ENCODE data around the gene HMG20B. TPM values are rescaled to one million over a fixed set of nuclear protein-coding genes. Genes with fewer than 3 reads are reported as not detected.

The HMG20B gene
- total and polyA plus RNA-seq, 8 donors: 39.8 to 638 (median 96.8) TPM

GRCh38 chr19:3585301-3586126, 12.8 kb downstream of the HMG20B start, which contains the start of gene GIPC3:
Gene GIPC3 (plus strand): TSS chr19:3585478. CDS start chr19:3585598, 120 bp downstream.
- H3K4me1 ChIP-seq: peaks cover 14 to 26% (median 21%) of the 10 kb centered on the region in 4 donors
- H3K4me3 ChIP-seq: peak within 1 kb of the TSS; percentile 27 to 47 (median 37)
- no peaks in the 10 kb centered on the region for H3K36me3 ChIP-seq
- intact Hi-C loops (cut with DNase I; ENCODE audit: low total_unique reads): no loop called here
- peak within 1 kb of the TSS in 2 of 5 donors; percentile 21 to 42 for H3K27ac ChIP-seq
- TF ChIP-seq POLR2A (IDR thresholded peaks at IDR 0.05): no peak
- TF ChIP-seq EP300 (IDR thresholded peaks at IDR 0.05): no peak
- no peak for TF ChIP-seq POLR2AphosphoS5 (IDR thresholded peaks at IDR 0.05)
- TF ChIP-seq CTCF (IDR thresholded peaks at IDR 0.05): no peak
- peak in 1 of 2 donors; percentile 26 for DNase-seq
- H3K27me3 ChIP-seq: peaks cover 2 to 31% (median 18%) of the 10 kb centered on the region in 3 donors
- 2 to 30% (median 7%) methylated on average over 2 to 78 of the region's 84 CpGs for WGBS, 5 donors
- H3K9me3 ChIP-seq: no peaks in the 10 kb centered on the region

DNA sequence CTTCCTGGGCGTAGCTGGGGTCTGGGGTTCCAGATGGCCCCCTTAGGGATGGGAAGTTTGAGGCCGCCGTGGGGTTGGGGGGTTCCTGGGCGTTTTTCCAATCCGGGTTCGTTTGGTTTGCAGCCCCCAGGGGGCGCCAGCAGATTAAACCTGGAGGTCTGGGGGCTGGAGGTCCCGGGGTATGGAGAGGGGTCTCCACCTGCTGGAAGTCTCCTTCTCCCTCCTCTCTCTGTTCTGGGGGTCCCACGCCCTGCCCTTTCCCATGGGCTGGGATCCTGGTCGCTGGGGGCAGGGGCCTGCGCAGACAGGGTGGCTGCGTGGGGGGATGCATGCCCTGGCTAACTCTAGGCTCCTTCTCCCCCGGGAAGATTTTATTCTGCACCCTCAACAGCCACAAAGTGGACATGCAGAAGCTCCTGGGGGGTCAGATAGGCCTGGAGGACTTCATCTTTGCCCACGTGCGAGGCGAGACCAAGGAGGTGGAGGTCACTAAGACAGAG, 13.4 kb downstream of the HMG20B start:
- Histone ChIP-seq H3K4me1 (peaks cover 14 to 23% (median 21%) of the 10 kb centered on the region in 4 donors), H3K36me3 (no peaks in the 10 kb centered on the region), H3K4me3 (peak overlapping the region; percentile 27 to 47 (median 37)), H3K27me3 (peaks cover 2 to 31% (median 18%) of the 10 kb centered on the region in 3 donors), H3K27ac (peak overlapping the region in 1 of 5 donors; percentile 42), H3K9me3 (no peaks in the 10 kb centered on the region)
- intact Hi-C loops (cut with DNase I; ENCODE audit: low total_unique reads): no loop called here
- WGBS, 5 donors: 25 to 58% (median 27%) methylated on average over 10 to 16 of the region's 16 CpGs
- TF ChIP-seq POLR2A (IDR thresholded peaks at IDR 0.05): no peak
- TF ChIP-seq CTCF (IDR thresholded peaks at IDR 0.05): peak in 2 of 7 experiments; percentile 39 to 40
- peak in 1 of 2 donors; percentile 39 for DNase-seq

- WGBS, 5 donors: 43 to 66% (median 55%) methylated on average over 17 to 31 of the region's 31 CpGs
- peaks cover 2 to 31% (median 18%) of the 10 kb centered on the region in 3 donors for H3K27me3 ChIP-seq
- no peaks in the 10 kb centered on the region for H3K9me3 ChIP-seq
- peak; percentile 34 to 75 for DNase-seq
- intact Hi-C loops (cut with DNase I; ENCODE audit: low total_unique reads): no loop called here
- TF ChIP-seq EP300 (IDR thresholded peaks at IDR 0.05): no peak
- peak overlapping the region in 1 of 5 donors; percentile 44 for H3K27ac ChIP-seq
- no peaks in the 10 kb centered on the region for H3K36me3 ChIP-seq
- H3K4me3 ChIP-seq: no peak overlapping the region
- peaks cover 14 to 23% (median 21%) of the 10 kb centered on the region in 4 donors for H3K4me1 ChIP-seq
Measured at GRCh38 chr19:3586707-3587346, 14.1 kb downstream of the HMG20B start.

DNA sequence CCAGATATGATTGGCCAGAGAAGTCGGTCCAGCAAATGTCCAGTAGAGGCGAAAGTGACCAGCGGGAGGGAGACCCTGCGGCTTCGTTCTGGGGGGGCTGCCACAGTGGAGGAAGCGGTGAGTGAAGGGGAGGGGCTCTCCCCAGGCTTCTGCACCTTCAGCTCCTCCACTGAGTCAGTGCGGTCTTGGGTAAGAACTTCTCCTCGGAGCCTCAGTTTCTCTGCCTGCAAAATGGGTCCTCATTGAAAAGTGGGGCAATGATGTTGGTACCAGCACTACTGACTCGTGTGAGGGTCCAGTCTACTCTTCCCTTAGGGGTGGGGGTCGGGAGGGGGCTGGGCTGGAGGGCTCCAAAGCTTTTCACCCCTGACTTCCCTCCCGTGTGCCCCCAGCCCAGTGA, 16.7 kb downstream of the HMG20B start:
- Histone ChIP-seq H3K27me3 (peaks cover 2 to 30% (median 18%) of the 10 kb centered on the region in 3 donors), H3K9me3 (no peaks in the 10 kb centered on the region), H3K27ac (no peak overlapping the region), H3K4me3 (no peak overlapping the region), H3K36me3 (no peaks in the 10 kb centered on the region), H3K4me1 (peaks cover 14 to 23% (median 21%) of the 10 kb centered on the region in 4 donors)
- 83 to 86% (median 84%) methylated on average over 10 to 11 of the region's 11 CpGs for WGBS, 5 donors
- intact Hi-C loops (cut with DNase I; ENCODE audit: low total_unique reads): no loop called here
- TF ChIP-seq POLR2A (IDR thresholded peaks at IDR 0.05): no peak
- TF ChIP-seq POLR2AphosphoS5 (IDR thresholded peaks at IDR 0.05): no peak
- TF ChIP-seq EP300 (IDR thresholded peaks at IDR 0.05): no peak
- no peak for DNase-seq

DNA sequence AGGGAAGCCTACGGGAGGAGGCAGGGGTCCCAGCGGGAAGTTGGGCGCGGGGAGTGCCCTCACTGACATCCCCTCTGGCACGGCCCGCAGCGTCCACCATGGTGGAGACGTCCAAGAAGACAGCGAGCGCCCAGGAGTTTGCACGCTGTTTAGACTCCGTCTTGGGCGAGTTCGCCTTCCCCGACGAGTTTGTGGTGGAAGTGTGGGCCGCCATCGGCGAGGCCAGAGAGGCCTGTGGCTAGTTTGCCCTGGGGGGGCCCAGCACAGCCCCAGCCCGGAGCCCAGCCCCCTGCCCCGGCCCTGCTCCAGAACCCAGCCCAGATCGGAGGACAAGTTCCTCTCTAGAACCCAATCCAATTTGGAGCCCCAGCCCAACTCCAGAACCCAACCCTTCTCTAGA, 17.2 kb downstream of the HMG20B start:
- Histone ChIP-seq H3K4me3 (no peak overlapping the region), H3K27ac (no peak overlapping the region), H3K4me1 (peaks cover 14 to 23% (median 21%) of the 10 kb centered on the region in 4 donors), H3K9me3 (no peaks in the 10 kb centered on the region), H3K27me3 (peaks cover 2 to 25% (median 17%) of the 10 kb centered on the region in 3 donors), H3K36me3 (no peaks in the 10 kb centered on the region)
- intact Hi-C loops (cut with DNase I; ENCODE audit: low total_unique reads): no loop called here
- TF ChIP-seq POLR2AphosphoS5 (IDR thresholded peaks at IDR 0.05) (no peak), CTCF (IDR thresholded peaks at IDR 0.05) (no peak), EP300 (IDR thresholded peaks at IDR 0.05) (no peak), POLR2A (IDR thresholded peaks at IDR 0.05) (no peak)
- no peak for DNase-seq
- WGBS, 5 donors: 95 to 97% (median 96%) methylated on average over 22 of the region's 22 CpGs

All from stomach (tissue), 9 donors.